Cardiac muscle cell (in vitro differentiated cells and primary cell): Measurements from ENCODE around the gene HOXD12. TPM values are rescaled to one million over a fixed set of nuclear protein-coding genes. Genes with fewer than 3 reads are reported as not detected.
A peak's percentile ranks its signal among the peaks of the same experiment; 100 is the strongest.

ENCODE experiments used
- DNase-seq, 2 donors: peaks; one replicate each; pipeline versions ENCODE4 v3.0.0 to v3.0.0-alpha.2; 2010 to 2017; ENCODE audit warnings: low read depth in 1 of 2, low spot score in 1 of 2
- H3K27ac ChIP-seq: fragments of 200-600 bp; sonication (generic); 2 replicates; pipeline ENCODE4 v1.5.1; 2016
- H3K27me3 ChIP-seq: fragments of 200-600 bp; sonication (generic); 2 replicates; pipeline ENCODE4 v1.6.0; 2016; ENCODE audit warnings: control low read depth
- H3K36me3 ChIP-seq: fragments of 200-600 bp; sonication (generic); 2 replicates; pipeline ENCODE4 v1.5.1; 2016; ENCODE audit warnings: control low read depth
- H3K4me1 ChIP-seq: fragments of 200-600 bp; sonication (generic); 2 replicates; pipeline ENCODE4 v1.8.1; 2017; ENCODE audit warnings: low read depth, mild to moderate bottlenecking, mixed run types
- H3K4me3 ChIP-seq: fragments of 200-600 bp; sonication (generic); 2 replicates; pipeline ENCODE4 v1.5.1; 2016; ENCODE audit warnings: mild to moderate bottlenecking
- H3K9me3 ChIP-seq: fragments of 200-600 bp; sonication (generic); 2 replicates; pipeline ENCODE4 v1.5.1; 2017; ENCODE audit warnings: low read depth, mild to moderate bottlenecking, control low read depth
- polyA plus RNA-seq: library from polyadenylated mRNA; unstranded; fragments of >200 nt; fragmentation: Nextera tagmentation; extraction: Ambion mirVana; gene quantifications from 2 replicates; pipeline ENCODE4 v1.2.1, GENCODE V29; 2016
- total RNA-seq: library from RNA; depleted of rRNA; stranded (reverse); fragments of >200 nt; gene quantifications from 2 replicates; pipeline ENCODE4 v1.2.3, GENCODE V29; 2016
- TF ChIP-seq, protein P1 (sequence below): IDR thresholded peaks from 2 replicates; pipeline ENCODE4 v1.5.1; 2012; ENCODE audit warnings: low read depth, mild to moderate bottlenecking, low read length

HOXD12 gene
- total and polyA plus RNA-seq, 2 experiments from 2014 or later: not detected

DNA sequence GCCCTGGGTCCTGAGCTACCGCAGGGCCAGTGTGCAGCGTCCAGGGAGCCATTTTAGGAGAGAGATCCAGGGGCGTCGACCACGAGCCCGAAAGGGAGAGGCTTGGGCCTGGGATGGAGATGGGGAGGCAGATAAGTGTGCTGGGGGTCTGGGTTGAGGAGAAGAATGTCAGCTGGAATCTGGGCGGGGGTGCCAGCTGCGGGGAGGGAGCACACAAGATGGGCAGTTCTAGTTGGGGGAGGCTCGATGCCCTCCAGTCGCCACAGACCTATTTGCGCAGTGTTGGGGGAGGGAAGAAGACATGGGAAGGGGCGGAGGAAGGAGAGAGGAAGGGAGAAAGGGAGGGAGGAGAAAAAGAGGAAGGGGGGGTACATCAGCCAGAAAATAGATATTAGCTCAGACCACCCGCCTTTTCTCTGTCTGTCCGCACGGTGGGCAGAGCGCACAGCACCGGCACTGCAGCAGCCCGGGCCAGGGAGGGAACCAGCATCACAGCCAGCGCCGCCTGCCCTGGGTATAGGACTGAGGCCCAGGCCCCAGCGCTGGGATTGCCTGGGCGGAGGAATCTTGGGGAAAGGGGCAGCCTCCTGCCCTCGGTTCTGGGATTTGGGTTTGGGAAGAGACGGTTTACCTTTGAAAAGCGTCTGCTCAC lies 5.6 kb downstream of the HOXD12 start:
- H3K9me3 ChIP-seq: no peaks in the 10 kb centered on the region
- no peaks in the 10 kb centered on the region for H3K36me3 ChIP-seq
- no peak overlapping the region for H3K4me3 ChIP-seq
- H3K27ac ChIP-seq: no peak overlapping the region
- DNase-seq: no peak
- peaks cover 5% of the 10 kb centered on the region for H3K4me1 ChIP-seq
- peaks cover 99% of the 10 kb centered on the region for H3K27me3 ChIP-seq
- TF ChIP-seq, protein P1, sequence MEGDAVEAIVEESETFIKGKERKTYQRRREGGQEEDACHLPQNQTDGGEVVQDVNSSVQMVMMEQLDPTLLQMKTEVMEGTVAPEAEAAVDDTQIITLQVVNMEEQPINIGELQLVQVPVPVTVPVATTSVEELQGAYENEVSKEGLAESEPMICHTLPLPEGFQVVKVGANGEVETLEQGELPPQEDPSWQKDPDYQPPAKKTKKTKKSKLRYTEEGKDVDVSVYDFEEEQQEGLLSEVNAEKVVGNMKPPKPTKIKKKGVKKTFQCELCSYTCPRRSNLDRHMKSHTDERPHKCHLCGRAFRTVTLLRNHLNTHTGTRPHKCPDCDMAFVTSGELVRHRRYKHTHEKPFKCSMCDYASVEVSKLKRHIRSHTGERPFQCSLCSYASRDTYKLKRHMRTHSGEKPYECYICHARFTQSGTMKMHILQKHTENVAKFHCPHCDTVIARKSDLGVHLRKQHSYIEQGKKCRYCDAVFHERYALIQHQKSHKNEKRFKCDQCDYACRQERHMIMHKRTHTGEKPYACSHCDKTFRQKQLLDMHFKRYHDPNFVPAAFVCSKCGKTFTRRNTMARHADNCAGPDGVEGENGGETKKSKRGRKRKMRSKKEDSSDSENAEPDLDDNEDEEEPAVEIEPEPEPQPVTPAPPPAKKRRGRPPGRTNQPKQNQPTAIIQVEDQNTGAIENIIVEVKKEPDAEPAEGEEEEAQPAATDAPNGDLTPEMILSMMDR: no peak

DNA sequence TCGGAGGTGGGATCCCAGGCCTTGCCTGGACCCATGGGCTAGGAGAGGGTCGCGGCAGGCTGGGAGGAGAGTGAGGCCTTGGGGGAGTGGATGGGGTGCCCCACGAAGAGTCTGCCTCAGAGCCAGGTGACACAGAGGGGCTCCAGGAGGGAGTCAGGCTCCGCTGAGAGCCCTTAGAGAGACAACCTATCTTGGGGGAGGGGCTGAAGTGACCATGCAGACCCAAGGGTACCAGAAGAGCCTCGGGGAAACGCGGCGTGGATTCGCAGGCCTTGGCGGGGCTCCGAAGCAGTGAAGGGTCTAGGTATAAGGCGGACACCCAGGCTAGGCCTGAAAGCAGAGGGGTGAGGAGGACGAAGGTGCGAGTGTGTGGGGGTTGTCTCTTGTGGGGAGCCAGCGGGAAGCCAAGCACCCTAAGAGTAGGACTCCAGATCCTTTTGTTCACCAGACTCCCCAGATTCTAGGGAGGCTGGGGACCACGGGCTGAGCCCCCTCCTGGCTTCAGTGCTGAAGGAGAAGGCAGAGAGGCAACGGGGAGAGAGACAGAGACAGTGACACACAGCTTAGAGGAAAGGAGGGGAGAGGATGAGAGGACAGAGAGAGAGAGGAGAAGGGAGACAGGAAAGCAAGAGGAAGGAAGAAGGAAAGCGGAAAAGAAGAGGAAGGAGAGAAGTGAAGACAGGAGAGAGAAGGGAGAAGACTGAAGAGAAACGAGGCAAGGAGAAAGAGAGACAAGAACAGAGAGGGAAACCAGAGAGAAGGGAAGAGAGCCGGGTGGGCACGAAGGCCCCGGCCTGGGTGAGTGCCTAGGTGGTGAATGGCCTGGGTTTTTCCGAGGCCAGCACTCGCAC lies 6.4 kb downstream of the HOXD12 start:
- peaks cover 99% of the 10 kb centered on the region for H3K27me3 ChIP-seq
- no peaks in the 10 kb centered on the region for H3K9me3 ChIP-seq
- H3K36me3 ChIP-seq: no peaks in the 10 kb centered on the region
- TF ChIP-seq, protein P1: no peak
- H3K4me3 ChIP-seq: no peak overlapping the region
- peaks cover 5% of the 10 kb centered on the region for H3K4me1 ChIP-seq
- DNase-seq: no peak
- no peak overlapping the region for H3K27ac ChIP-seq

DNA sequence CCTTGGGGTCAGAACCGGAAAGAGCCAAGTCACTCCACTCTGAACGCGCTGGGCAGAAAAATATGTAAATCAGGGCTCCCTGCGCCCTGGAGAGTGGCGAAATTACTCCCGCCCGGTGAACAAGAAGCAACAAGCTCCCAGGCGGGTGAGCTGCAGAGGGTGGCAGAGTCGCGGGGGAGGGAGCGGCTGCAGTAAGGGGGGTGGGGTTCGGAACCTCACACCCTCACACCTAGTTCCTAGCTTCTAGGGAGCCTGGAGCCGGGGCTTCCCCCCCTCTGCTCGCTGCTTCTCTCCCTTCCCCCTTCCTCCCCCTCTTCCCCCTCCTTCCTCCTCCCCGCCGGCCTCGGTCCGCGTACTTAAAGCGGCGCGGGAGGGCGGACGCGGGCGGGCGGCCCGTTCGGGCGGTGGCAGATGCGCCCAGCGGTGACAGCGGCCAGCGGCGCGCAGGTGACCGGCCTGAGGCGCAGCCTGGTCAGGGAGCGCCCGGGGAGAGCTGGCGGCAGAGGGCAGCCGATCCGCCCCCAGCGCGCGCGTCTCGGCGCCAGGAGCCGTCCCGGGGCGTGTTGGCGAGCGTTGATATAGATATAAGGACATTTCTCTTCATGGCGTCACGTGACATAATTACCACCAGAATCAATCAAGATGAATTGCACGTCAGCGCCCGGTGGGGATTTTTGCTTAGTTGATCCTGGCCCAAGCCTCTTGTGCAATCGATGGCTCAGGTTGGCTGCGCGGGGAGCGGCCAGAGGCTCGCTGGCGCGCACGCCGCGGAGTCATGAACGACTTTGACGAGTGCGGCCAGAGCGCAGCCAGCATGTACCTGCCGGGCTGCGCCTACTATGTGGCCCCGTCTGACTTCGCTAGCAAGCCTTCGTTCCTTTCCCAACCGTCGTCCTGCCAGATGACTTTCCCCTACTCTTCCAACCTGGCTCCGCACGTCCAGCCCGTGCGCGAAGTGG lies 7.3 kb downstream of the HOXD12 start, which contains the start of gene HOXD11:
TSS of gene HOXD11 (plus strand) at position 700 of the 959 bp plus-strand sequence. CDS start at position 776, 76 bp downstream.
- Histone ChIP-seq H3K4me1 (peaks cover 5% of the 10 kb centered on the region), H3K36me3 (no peaks in the 10 kb centered on the region), H3K27me3 (peaks cover 99% of the 10 kb centered on the region), H3K9me3 (no peaks in the 10 kb centered on the region), H3K4me3 (peak within 1 kb of the TSS; percentile 13), H3K27ac (no peak within 1 kb of the TSS)
- DNase-seq: peak in 1 of 2 donors; percentile 28
- TF ChIP-seq, protein P1: no peak

DNA sequence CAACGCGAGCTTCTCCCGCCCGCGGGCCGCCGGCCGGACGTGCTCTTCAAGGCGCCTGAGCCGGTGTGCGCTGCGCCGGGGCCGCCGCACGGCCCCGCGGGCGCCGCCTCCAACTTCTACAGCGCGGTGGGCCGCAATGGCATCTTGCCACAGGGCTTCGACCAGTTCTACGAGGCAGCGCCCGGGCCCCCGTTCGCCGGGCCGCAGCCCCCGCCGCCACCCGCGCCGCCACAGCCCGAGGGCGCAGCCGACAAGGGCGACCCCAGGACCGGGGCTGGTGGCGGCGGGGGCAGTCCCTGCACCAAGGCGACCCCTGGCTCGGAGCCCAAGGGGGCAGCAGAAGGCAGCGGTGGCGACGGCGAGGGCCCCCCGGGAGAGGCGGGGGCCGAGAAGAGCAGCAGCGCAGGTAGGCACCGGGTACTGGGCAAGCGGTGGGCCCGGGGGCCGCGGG lies 8.2 kb downstream of the HOXD12 start:
- Histone ChIP-seq H3K9me3 (no peaks in the 10 kb centered on the region), H3K4me3 (no peak overlapping the region), H3K27me3 (peaks cover 99% of the 10 kb centered on the region), H3K36me3 (no peaks in the 10 kb centered on the region), H3K4me1 (peaks cover 5% of the 10 kb centered on the region), H3K27ac (no peak overlapping the region)
- no peak for DNase-seq
- TF ChIP-seq, protein P1: no peak
